T47D (cell line): ENCODE data around the gene UBE2E1.
"Not testable (repeated sequence)": the region's sequence is repeated elsewhere in the genome, so short reads cannot be mapped to it uniquely, and the experiment has no call there.

ENCODE experiments used
- DNase-seq, 2 experiments: peaks; one replicate each; pipeline versions ENCODE4 v3.0.0 to v3.0.0-alpha.2; 2011 to 2012; ENCODE audit warnings: low read depth in 1 of 2, low spot score in 1 of 2
- JUND ChIP-seq: IDR thresholded peaks from 2 replicates; pipeline ENCODE4 v1.6.1; 2012; ENCODE audit warnings: low read depth
- in situ Hi-C: cut with HindIII; loops from 2 replicates; pipeline ENCODE4 v1.10.0; 2016; ENCODE audit warnings: low sequenced_read_pairs, low pct_unique_long_range_greater_than_20kb

UBE2E1 gene

DNA sequence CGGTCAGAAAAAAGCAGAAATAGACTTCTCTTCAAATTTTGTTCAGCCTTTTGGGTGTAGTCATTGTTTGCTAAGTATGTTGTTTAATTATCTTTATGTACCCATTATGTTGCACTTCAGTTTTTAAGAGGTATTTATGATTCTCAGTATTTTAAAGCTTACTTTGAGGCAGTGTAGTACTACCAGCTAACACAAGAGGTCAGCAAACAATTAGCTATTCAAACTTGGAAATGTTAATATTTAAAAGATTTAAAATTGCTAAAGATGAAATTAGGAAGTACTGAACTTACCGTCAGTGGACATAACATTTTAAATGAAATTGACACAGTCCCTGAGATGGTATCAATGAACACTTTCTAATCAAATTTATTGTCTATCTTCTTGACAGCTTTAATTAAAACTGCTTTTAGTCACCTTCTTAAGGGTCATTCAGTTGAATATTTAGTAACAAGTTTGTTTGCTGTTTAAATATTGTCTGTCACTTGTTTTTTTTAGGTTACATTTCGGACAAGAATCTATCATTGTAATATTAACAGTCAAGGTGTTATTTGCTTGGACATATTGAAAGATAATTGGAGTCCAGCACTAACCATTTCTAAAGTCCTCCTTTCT is 83.0 kb downstream of the UBE2E1 start:
- DNase-seq = peak in 1 of 2 experiments; percentile 41
- no peak for TF ChIP-seq JUND
- in situ Hi-C loops = no loop called here

DNA sequence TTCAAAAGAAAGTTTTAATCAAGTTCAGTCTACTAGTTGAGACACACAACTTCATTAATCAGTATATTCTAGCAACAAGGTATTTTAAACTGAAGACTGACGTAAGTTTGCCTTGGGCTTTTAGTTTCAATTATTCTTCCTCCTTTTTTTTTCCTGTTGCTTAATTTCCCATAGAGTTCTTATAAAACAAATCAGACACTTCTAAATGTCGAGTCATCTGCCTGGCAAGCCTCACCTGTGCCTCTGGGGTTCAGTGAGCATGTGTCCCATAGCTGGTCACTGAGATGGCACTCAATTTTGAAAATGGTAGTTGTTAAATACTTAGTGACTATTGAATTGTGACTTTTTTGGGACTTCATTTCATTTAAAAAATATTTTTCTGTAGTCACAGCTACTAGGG is 83.6 kb downstream of the UBE2E1 start:
- no peak for TF ChIP-seq JUND
- no peak for DNase-seq
- in situ Hi-C loops = no loop called here

DNA sequence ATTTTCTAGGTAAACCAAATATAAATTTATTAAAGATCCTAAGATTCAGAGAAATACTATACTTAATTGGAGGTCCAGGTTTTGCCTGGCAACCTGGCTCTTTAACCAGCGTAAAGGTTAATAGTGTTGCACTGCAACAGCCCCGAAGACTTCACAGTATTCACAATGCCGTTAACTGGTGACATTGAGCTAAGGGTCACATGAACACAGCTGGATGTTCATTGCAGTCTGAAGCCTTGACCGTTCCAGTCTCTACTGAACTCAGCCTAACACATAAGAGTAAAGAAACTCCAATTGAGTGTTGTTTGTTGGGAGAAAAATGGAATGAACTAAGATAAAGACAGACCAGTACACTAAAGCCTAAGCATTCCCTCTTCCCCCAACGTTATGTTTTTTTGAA is 84.2 kb downstream of the UBE2E1 start:
- in situ Hi-C loops = no loop called here
- TF ChIP-seq JUND = no peak
- DNase-seq = no peak

DNA sequence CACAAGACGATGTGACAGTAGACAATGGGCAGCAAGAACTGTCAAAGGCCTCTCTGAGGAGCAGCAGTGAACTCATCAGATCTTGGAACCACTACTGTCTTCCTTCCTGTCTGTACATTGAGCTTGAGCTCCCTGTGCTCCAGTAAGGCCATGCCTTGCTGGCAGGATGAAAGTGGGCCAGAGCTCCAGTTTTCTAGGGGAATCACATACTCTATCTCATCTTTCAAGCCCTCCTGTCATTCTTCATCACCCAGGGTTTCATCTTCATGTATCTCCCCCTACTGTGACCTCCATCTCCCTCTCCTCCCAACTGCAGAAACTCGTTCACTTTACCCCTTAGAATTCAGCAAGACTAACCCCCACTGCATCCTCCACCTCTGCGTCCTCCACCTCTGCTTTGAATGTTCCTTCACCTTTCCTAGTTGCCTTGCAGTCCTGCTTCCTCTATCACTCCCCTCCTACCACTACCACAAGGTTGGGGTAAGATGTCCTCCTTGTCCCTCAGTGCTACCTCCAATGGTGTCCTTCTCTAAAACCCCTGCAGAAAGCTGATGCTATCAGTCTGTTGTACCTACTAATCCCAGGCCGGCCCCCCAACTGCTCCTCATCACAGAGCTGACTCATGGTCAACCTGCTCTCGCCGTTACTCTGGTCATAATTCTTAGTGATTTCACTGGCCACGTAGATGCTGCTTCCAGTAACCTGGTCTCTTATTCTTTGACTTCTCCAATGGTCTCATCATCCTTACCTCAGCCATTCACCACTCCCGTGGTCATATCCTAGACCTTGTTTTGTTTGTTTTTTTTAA is 88.7 kb downstream of the UBE2E1 start:
- no peak for DNase-seq
- in situ Hi-C loops = no loop called here
- no peak for TF ChIP-seq JUND

DNA sequence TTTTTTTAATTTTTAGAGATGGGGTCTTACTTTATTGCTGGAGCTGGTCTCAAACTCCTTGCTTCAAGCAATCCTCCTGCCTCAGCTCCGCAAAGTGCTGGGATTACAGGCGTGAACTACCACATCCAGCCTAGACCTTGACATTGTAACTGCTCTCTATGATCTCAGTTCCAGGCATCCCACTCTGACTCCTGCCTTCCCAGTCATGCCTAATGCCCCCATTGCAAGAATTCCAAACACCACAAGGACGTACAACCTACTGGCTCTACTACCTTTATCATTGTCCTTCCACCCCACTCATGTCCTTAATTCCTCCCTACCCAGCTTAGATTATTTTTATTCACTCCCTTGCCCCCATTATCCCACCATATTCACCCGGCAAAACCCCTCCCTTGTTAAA is 89.4 kb downstream of the UBE2E1 start:
- in situ Hi-C loops = no loop called here
- no peak for DNase-seq
- no peak for TF ChIP-seq JUND

DNA sequence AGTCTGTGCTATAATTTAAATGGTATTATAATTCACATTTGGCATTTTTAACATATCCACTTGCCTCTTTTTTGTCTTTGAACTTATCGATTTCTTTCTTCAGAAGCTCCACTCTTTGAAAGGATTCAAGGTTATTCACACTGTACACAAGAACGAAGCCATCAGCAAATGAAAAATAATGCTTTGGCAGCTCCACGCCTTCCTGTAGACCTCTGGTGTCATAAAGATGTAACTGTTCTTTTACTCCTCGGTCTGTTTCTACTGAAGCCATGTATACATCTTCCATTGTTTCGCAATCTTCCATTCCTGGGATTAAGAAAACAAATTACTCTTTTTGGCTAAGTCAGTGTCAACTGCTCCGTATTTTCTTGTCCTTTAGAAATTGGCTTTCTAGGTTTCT is 95.0 kb downstream of the UBE2E1 start:
- in situ Hi-C loops = no loop called here
- TF ChIP-seq JUND = no peak
- no peak for DNase-seq

DNA sequence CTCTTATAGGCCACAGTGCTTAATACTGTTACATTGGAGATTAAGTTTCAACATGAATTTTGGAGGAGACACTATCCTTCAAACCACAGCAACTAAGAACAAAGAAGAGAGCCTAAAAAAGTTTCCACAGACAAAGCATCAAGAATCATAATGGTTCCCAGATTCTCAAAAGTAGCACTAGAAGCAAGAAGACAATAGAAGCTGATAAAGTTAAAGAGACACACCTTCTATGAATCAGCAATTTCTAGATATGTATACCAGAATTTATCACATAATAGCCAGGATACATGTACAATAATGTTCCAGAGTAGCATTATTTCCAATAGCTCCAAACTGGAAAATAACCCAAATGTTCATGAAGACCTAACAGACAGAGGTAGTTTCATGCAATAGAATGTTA is 98.8 kb downstream of the UBE2E1 start:
- no peak for TF ChIP-seq JUND
- no peak for DNase-seq
- in situ Hi-C loops = no loop called here

DNA sequence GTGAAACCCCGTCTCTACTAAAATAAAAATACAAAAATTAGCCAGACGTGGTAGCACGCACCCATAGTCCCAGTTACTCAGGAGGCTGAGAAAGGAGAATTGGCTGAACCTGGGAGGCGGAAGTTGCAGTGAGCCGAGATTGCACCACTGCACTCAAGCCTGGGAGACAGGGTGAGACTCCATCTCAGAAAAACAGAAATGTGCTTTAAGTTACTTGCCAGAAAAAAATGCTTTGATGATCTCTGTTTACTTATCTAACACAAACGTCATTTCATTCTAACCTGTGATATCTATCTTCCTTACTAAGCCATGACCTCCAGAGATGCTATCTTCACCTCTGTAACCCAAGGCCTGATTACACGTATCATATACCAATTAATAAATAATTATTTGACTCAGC is 103.6 kb downstream of the UBE2E1 start:
- no peak for DNase-seq
- TF ChIP-seq JUND = no peak
- in situ Hi-C loops = no loop called here

DNA sequence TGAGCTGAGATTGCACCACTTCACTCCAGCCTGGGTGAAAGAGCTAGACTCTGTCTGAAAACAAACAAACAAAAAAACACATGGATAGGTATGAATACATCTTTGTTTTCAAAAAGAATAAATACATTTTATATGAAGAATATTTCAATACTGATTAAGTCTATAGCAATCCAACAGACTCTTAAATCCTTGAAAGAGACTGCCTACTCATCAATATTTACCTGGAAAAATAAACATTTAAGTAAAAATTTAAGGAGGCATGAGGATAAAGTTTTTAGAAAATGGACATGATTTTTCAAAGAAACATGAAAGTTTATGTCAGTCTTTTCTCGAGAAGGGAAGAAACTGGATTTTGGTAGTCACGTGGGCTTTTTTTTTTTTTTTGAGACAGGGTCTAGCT is 105.6 kb downstream of the UBE2E1 start:
- TF ChIP-seq JUND = no peak
- in situ Hi-C loops = no loop called here
- no peak for DNase-seq

DNA sequence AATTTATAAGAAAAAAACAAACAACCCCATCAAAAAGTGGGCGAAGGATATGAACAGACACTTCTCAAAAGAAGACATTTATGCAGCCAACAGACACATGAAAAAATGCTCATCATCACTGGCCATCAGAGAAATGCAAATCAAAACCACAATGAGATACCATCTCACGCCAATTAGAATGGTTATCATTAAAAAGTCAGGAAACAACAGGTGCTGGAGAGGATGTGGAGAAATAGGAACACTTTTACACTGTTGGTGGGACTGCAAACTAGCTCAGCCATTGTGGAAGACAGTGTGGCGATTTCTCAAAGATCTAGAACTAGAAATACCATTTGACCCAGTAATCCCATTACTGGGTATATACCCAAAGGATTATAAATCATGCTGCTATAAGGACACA is 106.6 kb downstream of the UBE2E1 start:
- DNase-seq, in situ Hi-C loops: not testable (repeated sequence)

DNA sequence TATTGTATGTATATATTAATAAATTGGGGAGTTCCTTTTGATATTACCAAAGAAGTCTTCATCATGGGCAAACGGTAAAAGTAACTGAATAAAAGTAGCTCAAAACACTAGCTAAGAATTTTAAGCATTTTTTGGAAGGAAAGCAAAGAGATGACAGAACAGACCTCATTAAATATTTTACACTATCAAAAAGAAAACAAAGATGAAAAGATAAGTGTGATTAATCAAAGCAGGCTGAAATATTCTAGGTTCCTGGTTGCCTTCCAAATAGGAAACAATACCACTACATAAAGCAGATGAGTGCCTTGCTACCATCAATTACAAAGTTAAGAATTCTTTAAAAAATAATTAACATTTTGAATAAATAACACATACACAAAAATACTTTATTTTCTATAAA is 107.4 kb downstream of the UBE2E1 start:
- no peak for TF ChIP-seq JUND
- no peak for DNase-seq
- in situ Hi-C loops = no loop called here

DNA sequence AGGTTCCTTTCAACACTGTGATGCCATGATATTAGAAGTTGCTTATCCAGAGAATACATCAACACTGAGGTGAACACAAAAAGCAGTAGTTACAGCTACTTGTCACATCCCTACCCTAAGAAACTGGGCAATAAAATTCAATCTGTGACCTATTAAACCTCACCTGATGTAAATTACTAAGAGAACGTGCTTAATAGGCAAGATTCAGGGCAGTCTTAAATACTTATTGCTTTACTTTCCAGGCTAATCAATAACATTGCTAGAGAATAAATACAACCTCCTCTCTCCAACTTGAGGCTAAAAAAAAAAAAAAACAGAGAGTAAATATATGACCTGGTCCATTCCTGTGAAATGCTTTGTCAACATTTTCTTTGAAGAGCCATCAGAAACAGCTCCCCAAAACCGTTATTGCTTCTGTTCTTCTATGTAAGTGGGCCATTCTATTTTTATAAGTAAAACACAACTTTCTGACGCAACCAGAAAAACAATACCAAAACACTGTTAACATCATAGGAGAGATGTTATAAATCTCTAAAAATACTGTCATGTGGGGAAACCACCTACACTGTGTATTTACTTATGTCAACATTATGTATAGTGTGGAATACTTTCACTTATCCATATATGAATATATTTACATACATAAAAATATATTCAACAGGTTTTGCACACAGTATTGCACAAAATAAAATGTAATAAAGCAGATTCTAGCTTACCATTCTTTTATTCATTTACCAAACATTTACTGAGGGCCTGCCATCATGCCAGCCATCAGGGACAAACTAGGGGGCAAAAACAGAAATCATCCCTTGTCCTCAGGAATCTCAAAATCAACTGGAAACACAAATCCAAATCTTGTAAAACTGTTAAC is 108.4 kb downstream of the UBE2E1 start:
- TF ChIP-seq JUND = no peak
- in situ Hi-C loops = no loop called here
- no peak for DNase-seq

DNA sequence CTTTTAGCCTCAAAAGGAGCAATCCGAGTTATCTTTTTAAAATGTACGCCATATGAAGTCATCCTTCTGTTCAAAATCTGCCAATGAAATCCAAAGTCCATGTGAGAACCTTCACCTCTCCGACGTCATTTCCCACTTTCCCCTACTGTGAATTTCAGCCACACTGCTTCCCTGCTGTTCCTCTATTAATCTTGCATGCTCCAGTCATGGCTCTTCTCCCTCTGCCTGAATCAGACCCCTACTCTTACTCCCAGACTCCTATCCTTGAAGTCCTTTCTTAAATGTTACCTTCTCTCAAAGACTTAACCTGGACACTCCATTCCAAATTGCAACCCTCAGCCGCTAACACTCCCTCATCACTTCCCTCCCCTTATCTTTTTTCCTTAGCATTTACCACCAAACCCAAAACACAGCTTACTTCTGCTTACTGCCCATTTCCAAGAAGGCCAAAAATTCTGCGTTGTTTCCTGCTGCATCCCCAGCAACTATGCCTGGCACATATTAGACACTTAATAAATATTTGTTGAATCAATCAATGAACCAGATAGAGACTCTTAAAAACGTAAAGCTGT is 109.9 kb downstream of the UBE2E1 start:
- no peak for DNase-seq
- TF ChIP-seq JUND = no peak
- in situ Hi-C loops = no loop called here
